ENCODE results near the gene POU6F2. TPM values are rescaled to one million over a fixed set of nuclear protein-coding genes. Genes with fewer than 3 reads are reported as not detected.

Gene POU6F2
- polyA plus RNA-seq, 2 of the 4 experiments (the other 2 are of a cell fraction) = not detected

- Histone ChIP-seq H3K4me3 (no peak overlapping the region), H3K4me1 (no peaks in the 10 kb centered on the region), H3K27ac (no peak overlapping the region), H3K9me3 (no peaks in the 10 kb centered on the region), H3K4me2 (no peak overlapping the region)
- ATAC-seq = no peak; a peak in 1 of 6 replicates
- 36% methylated on average over 9 of the region's 9 CpGs for WGBS (ENCODE audit: missing lambda C conversion rate)
- DNase-seq (ENCODE audit: low read depth in 1 of 2, low spot score in 1 of 2) = no peak
- POLR2A ChIA-PET = no interaction called here
- CTCF ChIA-PET = no interaction called here
- TF ChIP-seq RNF2 (IDR thresholded peaks at IDR 0.05; ENCODE audit: borderline replicate concordance, low read depth) = no peak
- TF ChIP-seq ZFP36 (IDR thresholded peaks at IDR 0.05; ENCODE audit: borderline replicate concordance, partially characterized antibody) = no peak
- TF ChIP-seq ZC3H11A (IDR thresholded peaks at IDR 0.05) = no peak
- TF ChIP-seq, protein P1, sequence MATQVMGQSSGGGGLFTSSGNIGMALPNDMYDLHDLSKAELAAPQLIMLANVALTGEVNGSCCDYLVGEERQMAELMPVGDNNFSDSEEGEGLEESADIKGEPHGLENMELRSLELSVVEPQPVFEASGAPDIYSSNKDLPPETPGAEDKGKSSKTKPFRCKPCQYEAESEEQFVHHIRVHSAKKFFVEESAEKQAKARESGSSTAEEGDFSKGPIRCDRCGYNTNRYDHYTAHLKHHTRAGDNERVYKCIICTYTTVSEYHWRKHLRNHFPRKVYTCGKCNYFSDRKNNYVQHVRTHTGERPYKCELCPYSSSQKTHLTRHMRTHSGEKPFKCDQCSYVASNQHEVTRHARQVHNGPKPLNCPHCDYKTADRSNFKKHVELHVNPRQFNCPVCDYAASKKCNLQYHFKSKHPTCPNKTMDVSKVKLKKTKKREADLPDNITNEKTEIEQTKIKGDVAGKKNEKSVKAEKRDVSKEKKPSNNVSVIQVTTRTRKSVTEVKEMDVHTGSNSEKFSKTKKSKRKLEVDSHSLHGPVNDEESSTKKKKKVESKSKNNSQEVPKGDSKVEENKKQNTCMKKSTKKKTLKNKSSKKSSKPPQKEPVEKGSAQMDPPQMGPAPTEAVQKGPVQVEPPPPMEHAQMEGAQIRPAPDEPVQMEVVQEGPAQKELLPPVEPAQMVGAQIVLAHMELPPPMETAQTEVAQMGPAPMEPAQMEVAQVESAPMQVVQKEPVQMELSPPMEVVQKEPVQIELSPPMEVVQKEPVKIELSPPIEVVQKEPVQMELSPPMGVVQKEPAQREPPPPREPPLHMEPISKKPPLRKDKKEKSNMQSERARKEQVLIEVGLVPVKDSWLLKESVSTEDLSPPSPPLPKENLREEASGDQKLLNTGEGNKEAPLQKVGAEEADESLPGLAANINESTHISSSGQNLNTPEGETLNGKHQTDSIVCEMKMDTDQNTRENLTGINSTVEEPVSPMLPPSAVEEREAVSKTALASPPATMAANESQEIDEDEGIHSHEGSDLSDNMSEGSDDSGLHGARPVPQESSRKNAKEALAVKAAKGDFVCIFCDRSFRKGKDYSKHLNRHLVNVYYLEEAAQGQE (IDR thresholded peaks at IDR 0.05) = no peak
- FAIRE-seq = no peak
These were observed 38.9 kb downstream of the POU6F2 start for GRCh38 chr7:39016609-39017008.

DNA sequence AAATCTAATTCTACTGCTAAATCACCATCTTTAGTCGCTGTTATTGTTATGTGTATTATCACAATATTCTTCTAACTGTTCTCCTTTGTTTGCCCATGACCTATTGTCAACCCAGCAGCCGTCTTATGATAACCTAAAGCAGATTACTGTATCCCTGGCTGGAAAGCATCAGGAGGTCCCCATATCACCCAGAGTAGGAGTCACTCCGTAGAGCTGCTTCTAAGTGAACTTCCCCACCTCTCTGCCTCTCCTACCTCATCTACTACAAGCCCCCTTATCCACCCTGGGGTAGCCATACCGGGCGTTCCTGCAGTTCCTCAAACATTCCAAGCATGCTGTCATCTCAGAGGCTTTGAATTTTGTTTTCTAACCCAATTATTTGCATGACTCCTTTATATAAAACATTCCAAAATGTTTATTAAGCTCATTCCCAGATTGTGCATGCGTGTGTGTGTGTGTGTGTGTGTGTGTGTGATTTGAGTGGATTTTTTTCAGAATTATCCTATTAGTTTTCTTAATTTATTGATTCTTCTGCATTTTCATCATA is 39.7 kb downstream of the POU6F2 start:
- WGBS (ENCODE audit: missing lambda C conversion rate) = 3% methylated on average over 6 of the region's 6 CpGs
- no peak for ATAC-seq

More for the DNA sequence above, 39.7 kb downstream of the POU6F2 start:
- Histone ChIP-seq H3K4me3 (no peak overlapping the region), H3K4me1 (no peaks in the 10 kb centered on the region), H3K4me2 (no peak overlapping the region), H3K27ac (no peak overlapping the region), H3K9me3 (no peaks in the 10 kb centered on the region)
- TF ChIP-seq TP53 (CRISPR knock-in tag; IDR thresholded peaks at IDR 0.05) (no peak), CBX8 (IDR thresholded peaks at IDR 0.05) (no peak), RARB (CRISPR knock-in tag; IDR thresholded peaks at IDR 0.05) (no peak), SMC3 (IDR thresholded peaks at IDR 0.05) (no peak), EHMT2 (IDR thresholded peaks at IDR 0.05; ENCODE audit: low read depth) (no peak), TFCP2L1 (CRISPR knock-in tag; IDR thresholded peaks at IDR 0.05) (no peak), RCOR1 (IDR thresholded peaks at IDR 0.05; ENCODE audit: low read depth, low read length) (no peak), CEBPB (IDR thresholded peaks at IDR 0.05) (no peak), NR3C1 (IDR thresholded peaks at IDR 0.05) (no peak), EHF (CRISPR knock-in tag; IDR thresholded peaks at IDR 0.05) (no peak), HOXB13 (CRISPR knock-in tag; IDR thresholded peaks at IDR 0.05; ENCODE audit: low read depth) (no peak), JUNB (IDR thresholded peaks at IDR 0.05) (no peak), KDM5A (IDR thresholded peaks at IDR 0.05) (no peak), POLR2AphosphoS2 (conservative IDR thresholded peaks at IDR 0.05; ENCODE audit: low read length) (no peak), HDAC2 (IDR thresholded peaks at IDR 0.05) (no peak), BHLHE40 (IDR thresholded peaks at IDR 0.05; ENCODE audit: low read depth, low read length) (no peak), CTCF (IDR thresholded peaks at IDR 0.05) (no peak), BCL3 (IDR thresholded peaks at IDR 0.05) (no peak)
- TF ChIP-seq, protein P2, sequence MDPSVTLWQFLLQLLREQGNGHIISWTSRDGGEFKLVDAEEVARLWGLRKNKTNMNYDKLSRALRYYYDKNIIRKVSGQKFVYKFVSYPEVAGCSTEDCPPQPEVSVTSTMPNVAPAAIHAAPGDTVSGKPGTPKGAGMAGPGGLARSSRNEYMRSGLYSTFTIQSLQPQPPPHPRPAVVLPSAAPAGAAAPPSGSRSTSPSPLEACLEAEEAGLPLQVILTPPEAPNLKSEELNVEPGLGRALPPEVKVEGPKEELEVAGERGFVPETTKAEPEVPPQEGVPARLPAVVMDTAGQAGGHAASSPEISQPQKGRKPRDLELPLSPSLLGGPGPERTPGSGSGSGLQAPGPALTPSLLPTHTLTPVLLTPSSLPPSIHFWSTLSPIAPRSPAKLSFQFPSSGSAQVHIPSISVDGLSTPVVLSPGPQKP (IDR thresholded peaks at IDR 0.05; ENCODE audit: low read depth, low read length) = no peak
- DNase-seq (ENCODE audit: low read depth in 1 of 2, low spot score in 1 of 2) (no peak), FAIRE-seq (no peak)
- CTCF ChIA-PET = no interaction called here
- POLR2A ChIA-PET = no interaction called here
